Colonic mucosa (tissue), 4 donors: Measurements from ENCODE around the gene OR4C6. TPM values are rescaled to one million over a fixed set of nuclear protein-coding genes. Genes with fewer than 3 reads are reported as not detected.

ENCODE experiments used
- DNase-seq: peaks from one replicate; pipeline ENCODE4 v3.0.0-alpha.2; 2020
- H3K27ac ChIP-seq: fragments of 200-600 bp; one replicate; pipeline ENCODE4 v1.8.0; 2021
- H3K27me3 ChIP-seq: fragments of 200-600 bp; one replicate; pipeline ENCODE4 v1.8.0; 2021
- H3K36me3 ChIP-seq: fragments of 200-600 bp; one replicate; pipeline ENCODE4 v1.8.0; 2021
- H3K4me1 ChIP-seq: fragments of 200-600 bp; one replicate; pipeline ENCODE4 v1.8.0; 2021; ENCODE audit warnings: mild to moderate bottlenecking
- H3K4me3 ChIP-seq: fragments of 200-600 bp; one replicate; pipeline ENCODE4 v1.8.0; 2021
- H3K9ac ChIP-seq, 2 donors: one replicate each; pipeline ENCODE4 v1.7.0; 2013; ENCODE audit warnings: control low read depth in 2 of 2, low read depth in 2 of 2, low read length in 2 of 2
- H3K9me3 ChIP-seq: fragments of 200-600 bp; one replicate; pipeline ENCODE4 v1.8.0; 2021
- CTCF ChIP-seq: fragments of 200-600 bp; IDR thresholded peaks from one replicate; pipeline ENCODE4 v1.8.0; 2022; ENCODE audit warnings: antibody characterized with exemption, mild to moderate bottlenecking
- intact Hi-C: fragments of 100-400 bp; cut with DNase I; formaldehyde crosslinking; loops from one replicate; pipeline ENCODE4 v1.14.1; 2022
- total RNA-seq, 2 donors: library from RNA; stranded (reverse); fragmentation: NEBNext Ultra II Directional in 1 of 2; extraction: Animal tissue kit (Norgen Biotek cat#: 25700) in 1 of 2; gene quantifications; one replicate each; pipeline ENCODE4 v1.2.1, GENCODE V29; 2021
- donor health status: healthy.
- donor health status: DM: no; HTN: no; CAD: no.
- donor health status: DM: no; HTN: no; CAD: no.

Gene OR4C6
- total RNA-seq, result not detected

GRCh38 chr11:55661901-55662300, at the start of gene OR4C6:
Gene OR4C6 (plus strand): TSS chr11:55662201. CDS start chr11:55665167, 2,966 bp downstream.
- intact Hi-C loops, result no loop called here
- Histone ChIP-seq H3K36me3 (no peaks in the 10 kb centered on the region), H3K9me3 (no peaks in the 10 kb centered on the region), H3K27me3 (no peaks in the 10 kb centered on the region), H3K4me3 (no peak within 1 kb of the TSS), H3K4me1 (no peaks in the 10 kb centered on the region), H3K9ac (no peak within 1 kb of the TSS), H3K27ac (no peak within 1 kb of the TSS)
- no peak for TF ChIP-seq CTCF
- DNase-seq, result no peak

- H3K4me1 ChIP-seq, result no peaks in the 10 kb centered on the region
- no peak overlapping the region for H3K9ac ChIP-seq
- H3K9me3 ChIP-seq, result no peaks in the 10 kb centered on the region
- TF ChIP-seq CTCF, result no peak
- H3K36me3 ChIP-seq, result no peaks in the 10 kb centered on the region
- H3K27ac ChIP-seq, result no peak overlapping the region
- no peak overlapping the region for H3K4me3 ChIP-seq
- no peak for DNase-seq
- H3K27me3 ChIP-seq, result no peaks in the 10 kb centered on the region
- intact Hi-C loops, result no loop called here
Observed at GRCh38 chr11:55624531-55624930, 37.5 kb upstream of the OR4C6 start.

- Histone ChIP-seq H3K9ac (no peak within 1 kb of the TSS), H3K4me3 (no peak within 1 kb of the TSS), H3K9me3 (no peaks in the 10 kb centered on the region), H3K27ac (no peak within 1 kb of the TSS), H3K4me1 (no peaks in the 10 kb centered on the region), H3K27me3 (no peaks in the 10 kb centered on the region), H3K36me3 (no peaks in the 10 kb centered on the region)
- DNase-seq, result no peak
- intact Hi-C loops, result no loop called here
- TF ChIP-seq CTCF, result no peak
Observed at GRCh38 chr11:55634813-55635212, 27.2 kb upstream of the OR4C6 start, which contains the start of gene OR4P4. Gene OR4P4 (plus strand): TSS chr11:55635113.

- no peaks in the 10 kb centered on the region for H3K27me3 ChIP-seq
- no peak for TF ChIP-seq CTCF
- H3K9ac ChIP-seq, result no peak within 1 kb of the TSS
- no peaks in the 10 kb centered on the region for H3K9me3 ChIP-seq
- H3K4me1 ChIP-seq, result no peaks in the 10 kb centered on the region
- H3K36me3 ChIP-seq, result no peaks in the 10 kb centered on the region
- intact Hi-C loops, result no loop called here
- DNase-seq, result no peak
- H3K27ac ChIP-seq, result no peak within 1 kb of the TSS
- no peak within 1 kb of the TSS for H3K4me3 ChIP-seq
Observed at GRCh38 chr11:55648027-55648426, 14.0 kb upstream of the OR4C6 start, which contains the start of gene OR4S2. Gene OR4S2 (plus strand): TSS chr11:55648327. CDS start chr11:55650904, 2,577 bp downstream.

- Histone ChIP-seq H3K27ac (no peak overlapping the region), H3K36me3 (no peaks in the 10 kb centered on the region), H3K27me3 (no peaks in the 10 kb centered on the region), H3K4me1 (no peaks in the 10 kb centered on the region), H3K9me3 (no peaks in the 10 kb centered on the region), H3K9ac (no peak overlapping the region), H3K4me3 (no peak overlapping the region)
- intact Hi-C loops, result no loop called here
- DNase-seq, result no peak
- no peak for TF ChIP-seq CTCF
Observed at GRCh38 chr11:55652560-55652959, 9.4 kb upstream of the OR4C6 start.

- Histone ChIP-seq H3K4me1 (no peaks in the 10 kb centered on the region), H3K9ac (no peak overlapping the region), H3K36me3 (no peaks in the 10 kb centered on the region), H3K4me3 (no peak overlapping the region), H3K9me3 (no peaks in the 10 kb centered on the region), H3K27ac (no peak overlapping the region), H3K27me3 (no peaks in the 10 kb centered on the region)
- intact Hi-C loops, result no loop called here
- TF ChIP-seq CTCF, result no peak
- DNase-seq, result no peak
Observed at GRCh38 chr11:55655096-55655495, 6.9 kb upstream of the OR4C6 start.
